A673 (cell line): ENCODE results near the gene MRI1.

Experiments used
- EZH2 ChIP-seq: fragments of 200-600 bp; sonication (generic); IDR thresholded peaks from 2 replicates; pipeline ENCODE4 v1.6.1; 2017; ENCODE audit warnings: borderline replicate concordance, low read depth, mild to moderate bottlenecking, mixed read lengths, antibody characterized with exemption, low read length; ENCODE audit not compliant: poor library complexity, severe bottlenecking
- TF ChIP-seq, protein P1 (sequence below): fragments of 300-800, 200-600 bp; sonication (generic); conservative IDR thresholded peaks from 2 replicates; pipeline ENCODE4 v1.5.1; 2017; ENCODE audit warnings: low read depth, mild to moderate bottlenecking, antibody characterized with exemption, low read length, moderate library complexity, mixed read lengths

DNA sequence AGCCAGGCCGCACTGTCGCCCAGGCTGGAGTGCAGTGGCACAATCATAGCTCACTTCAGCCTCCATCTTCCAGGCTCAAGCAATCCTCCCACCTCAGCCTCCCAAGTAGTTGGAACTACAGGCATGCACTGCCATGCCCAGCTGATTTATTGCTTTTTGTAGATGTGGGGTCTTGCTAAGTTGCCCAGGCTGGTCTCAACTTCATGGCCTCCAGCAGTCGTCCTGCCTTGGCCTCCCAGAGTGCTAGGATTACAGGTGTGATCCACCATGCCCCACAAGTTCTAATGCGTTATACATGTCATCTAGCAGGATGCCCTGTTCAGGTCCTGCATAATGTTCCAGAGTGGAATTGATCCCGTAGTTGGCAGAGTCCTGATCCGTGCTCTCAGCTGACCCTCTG is 14.5 kb downstream of the MRI1 start:
- TF ChIP-seq, protein P1, sequence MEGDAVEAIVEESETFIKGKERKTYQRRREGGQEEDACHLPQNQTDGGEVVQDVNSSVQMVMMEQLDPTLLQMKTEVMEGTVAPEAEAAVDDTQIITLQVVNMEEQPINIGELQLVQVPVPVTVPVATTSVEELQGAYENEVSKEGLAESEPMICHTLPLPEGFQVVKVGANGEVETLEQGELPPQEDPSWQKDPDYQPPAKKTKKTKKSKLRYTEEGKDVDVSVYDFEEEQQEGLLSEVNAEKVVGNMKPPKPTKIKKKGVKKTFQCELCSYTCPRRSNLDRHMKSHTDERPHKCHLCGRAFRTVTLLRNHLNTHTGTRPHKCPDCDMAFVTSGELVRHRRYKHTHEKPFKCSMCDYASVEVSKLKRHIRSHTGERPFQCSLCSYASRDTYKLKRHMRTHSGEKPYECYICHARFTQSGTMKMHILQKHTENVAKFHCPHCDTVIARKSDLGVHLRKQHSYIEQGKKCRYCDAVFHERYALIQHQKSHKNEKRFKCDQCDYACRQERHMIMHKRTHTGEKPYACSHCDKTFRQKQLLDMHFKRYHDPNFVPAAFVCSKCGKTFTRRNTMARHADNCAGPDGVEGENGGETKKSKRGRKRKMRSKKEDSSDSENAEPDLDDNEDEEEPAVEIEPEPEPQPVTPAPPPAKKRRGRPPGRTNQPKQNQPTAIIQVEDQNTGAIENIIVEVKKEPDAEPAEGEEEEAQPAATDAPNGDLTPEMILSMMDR, result no peak
- no peak for TF ChIP-seq EZH2
